SIG-M5 (cell line): ENCODE measurements around the gene CELF6.

Experiments
- DNase-seq: peaks from one replicate; lab custom pipeline; 2025; lab: John Stamatoyannopoulos, UW

Gene CELF6

GRCh38 chr15:72271895-72272212 lies 48.1 kb downstream of the CELF6 start:
- no peak for DNase-seq

- no peak for DNase-seq
Observed at GRCh38 chr15:72271221-72271620, 48.7 kb downstream of the CELF6 start.

- DNase-seq: no peak
Observed at GRCh38 chr15:72269739-72270138, 50.2 kb downstream of the CELF6 start.

GRCh38 chr15:72265031-72265430 lies 54.9 kb downstream of the CELF6 start:
- no peak for DNase-seq

GRCh38 chr15:72252663-72253299 lies 67.2 kb downstream of the CELF6 start:
- DNase-seq: no peak

GRCh38 chr15:72249142-72249810 lies 70.7 kb downstream of the CELF6 start:
- DNase-seq: no peak

- DNase-seq: no peak
Observed at GRCh38 chr15:72248514-72248913, 71.4 kb downstream of the CELF6 start.

GRCh38 chr15:72242775-72243370 lies 77.1 kb downstream of the CELF6 start:
- no peak for DNase-seq

- DNase-seq: no peak
Observed at GRCh38 chr15:72239652-72240051, 80.3 kb downstream of the CELF6 start.

- no peak for DNase-seq
Observed at GRCh38 chr15:72238586-72238985, 81.4 kb downstream of the CELF6 start.

- DNase-seq: no peak
Observed at GRCh38 chr15:72237853-72238224, 82.1 kb downstream of the CELF6 start.

- DNase-seq: peak; percentile 66
Observed at GRCh38 chr15:72237029-72237852, 82.7 kb downstream of the CELF6 start.

GRCh38 chr15:72236381-72237003 lies 83.5 kb downstream of the CELF6 start:
- DNase-seq: no peak

- DNase-seq: no peak
Observed at GRCh38 chr15:72235298-72235697, 84.7 kb downstream of the CELF6 start.
